Adrenal gland (tissue), 5 donors: ENCODE measurements around the gene GTF2A1L.

Experiments
- POLR2A ChIP-seq, 2 donors: fragments of 450-650 bp; IDR thresholded peaks; one replicate each; pipeline ENCODE4 v1.6.1; 2017; ENCODE audit warnings: antibody characterized with exemption in 2 of 2, mild to moderate bottlenecking in 2 of 2, moderate library complexity in 1 of 2
- TF ChIP-seq, protein P1 (sequence below), 6 experiments: fragments of 450-650 bp in 4 of 6; fragments of 200-600 bp in 2 of 6; sonication (generic) in 1 of 6; IDR thresholded peaks; 1 replicate in 5 of 6; 2 replicates in 1 of 6; pipeline versions ENCODE4 v1.5.1 to v1.8.0; 2016 to 2021; ENCODE audit warnings: antibody characterized with exemption in 6 of 6, mild to moderate bottlenecking in 2 of 6, moderate library complexity in 1 of 6
- donor health status: DM: no; HTN: no; CAD: no.

DNA sequence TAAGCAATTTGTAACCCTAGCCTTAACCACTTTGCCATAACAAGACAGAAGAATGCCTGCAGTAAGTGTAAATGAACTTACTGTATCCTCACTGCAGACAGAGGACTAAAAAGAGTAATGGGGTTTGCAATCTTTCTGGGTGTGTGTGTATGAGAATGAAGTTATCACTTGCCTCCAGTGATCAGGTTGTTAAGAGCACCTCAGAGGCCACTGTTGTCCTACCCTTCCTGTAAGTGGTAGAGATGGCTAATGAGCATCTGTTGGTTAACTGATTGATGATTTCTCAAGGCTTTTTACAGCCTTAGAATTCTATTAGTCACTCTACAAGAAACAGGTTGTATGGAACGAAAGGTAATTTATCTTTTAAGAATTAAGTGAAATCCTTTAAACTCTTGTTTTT lies 27.6 kb upstream of the GTF2A1L start:
- no peak for TF ChIP-seq POLR2A (IDR thresholded peaks at IDR 0.05)
- TF ChIP-seq, protein P1, sequence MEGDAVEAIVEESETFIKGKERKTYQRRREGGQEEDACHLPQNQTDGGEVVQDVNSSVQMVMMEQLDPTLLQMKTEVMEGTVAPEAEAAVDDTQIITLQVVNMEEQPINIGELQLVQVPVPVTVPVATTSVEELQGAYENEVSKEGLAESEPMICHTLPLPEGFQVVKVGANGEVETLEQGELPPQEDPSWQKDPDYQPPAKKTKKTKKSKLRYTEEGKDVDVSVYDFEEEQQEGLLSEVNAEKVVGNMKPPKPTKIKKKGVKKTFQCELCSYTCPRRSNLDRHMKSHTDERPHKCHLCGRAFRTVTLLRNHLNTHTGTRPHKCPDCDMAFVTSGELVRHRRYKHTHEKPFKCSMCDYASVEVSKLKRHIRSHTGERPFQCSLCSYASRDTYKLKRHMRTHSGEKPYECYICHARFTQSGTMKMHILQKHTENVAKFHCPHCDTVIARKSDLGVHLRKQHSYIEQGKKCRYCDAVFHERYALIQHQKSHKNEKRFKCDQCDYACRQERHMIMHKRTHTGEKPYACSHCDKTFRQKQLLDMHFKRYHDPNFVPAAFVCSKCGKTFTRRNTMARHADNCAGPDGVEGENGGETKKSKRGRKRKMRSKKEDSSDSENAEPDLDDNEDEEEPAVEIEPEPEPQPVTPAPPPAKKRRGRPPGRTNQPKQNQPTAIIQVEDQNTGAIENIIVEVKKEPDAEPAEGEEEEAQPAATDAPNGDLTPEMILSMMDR (IDR thresholded peaks at IDR 0.05), result no peak
